Naive B cell (primary cell): ENCODE data around the gene TTLL8. TPM values are rescaled to one million over a fixed set of nuclear protein-coding genes. Genes with fewer than 3 reads are reported as not detected.

Source experiments
- ATAC-seq, 2 donors: fragments of 150-1000 bp; cut with Tn5 transposase; 2 replicates each; pipeline ENCODE4 v1.10.0; 2021; ENCODE audit warnings: low read depth in 2 of 2, mild to moderate bottlenecking in 2 of 2, moderate library complexity in 2 of 2
- DNase-seq: peaks from one replicate; pipeline ENCODE4 v3.0.0; 2022
- H3K27ac Mint-ChIP-seq, 6 donors: one replicate each; pipeline ENCODE4 v1.8.0; 2020 to 2022; ENCODE audit warnings: mild to moderate bottlenecking in 6 of 6, mixed read lengths in 6 of 6, moderate library complexity in 5 of 6, inconsistent platforms in 2 of 6
- H3K27me3 Mint-ChIP-seq, 3 donors: one replicate each; pipeline ENCODE4 v1.8.0; 2021 to 2022; ENCODE audit warnings: mixed read lengths in 3 of 3, mild to moderate bottlenecking in 1 of 3
- H3K36me3 Mint-ChIP-seq, 2 donors: one replicate each; pipeline ENCODE4 v1.8.0; 2020 to 2022; ENCODE audit warnings: mixed read lengths in 2 of 2, inconsistent platforms in 1 of 2, mild to moderate bottlenecking in 1 of 2
- H3K4me1 Mint-ChIP-seq, 3 donors: one replicate each; pipeline ENCODE4 v1.8.0; 2020 to 2022; ENCODE audit warnings: mixed read lengths in 3 of 3, inconsistent platforms in 1 of 3, mild to moderate bottlenecking in 1 of 3, moderate library complexity in 1 of 3
- H3K4me3 Mint-ChIP-seq, 8 donors: one replicate each; pipeline ENCODE4 v1.8.0; 2020 to 2022; ENCODE audit warnings: mild to moderate bottlenecking in 8 of 8, mixed read lengths in 8 of 8, moderate library complexity in 8 of 8, inconsistent platforms in 2 of 8
- H3K9me3 Mint-ChIP-seq, 7 donors: one replicate each; pipeline ENCODE4 v1.8.0; 2020 to 2022; ENCODE audit warnings: mixed read lengths in 7 of 7, mild to moderate bottlenecking in 5 of 7, inconsistent platforms in 2 of 7, moderate library complexity in 1 of 7
- polyA plus RNA-seq, 6 donors: library from polyadenylated mRNA; unstranded; fragments of 300-500 nt; fragmentation: Illumina TruSeq; gene quantifications; one replicate each; pipeline ENCODE4 v1.2.3, GENCODE V29; 2021; ENCODE audit warnings: low read depth in 6 of 6

Gene TTLL8
- polyA plus RNA-seq, 6 donors from 2014 or later = not detected

DNA sequence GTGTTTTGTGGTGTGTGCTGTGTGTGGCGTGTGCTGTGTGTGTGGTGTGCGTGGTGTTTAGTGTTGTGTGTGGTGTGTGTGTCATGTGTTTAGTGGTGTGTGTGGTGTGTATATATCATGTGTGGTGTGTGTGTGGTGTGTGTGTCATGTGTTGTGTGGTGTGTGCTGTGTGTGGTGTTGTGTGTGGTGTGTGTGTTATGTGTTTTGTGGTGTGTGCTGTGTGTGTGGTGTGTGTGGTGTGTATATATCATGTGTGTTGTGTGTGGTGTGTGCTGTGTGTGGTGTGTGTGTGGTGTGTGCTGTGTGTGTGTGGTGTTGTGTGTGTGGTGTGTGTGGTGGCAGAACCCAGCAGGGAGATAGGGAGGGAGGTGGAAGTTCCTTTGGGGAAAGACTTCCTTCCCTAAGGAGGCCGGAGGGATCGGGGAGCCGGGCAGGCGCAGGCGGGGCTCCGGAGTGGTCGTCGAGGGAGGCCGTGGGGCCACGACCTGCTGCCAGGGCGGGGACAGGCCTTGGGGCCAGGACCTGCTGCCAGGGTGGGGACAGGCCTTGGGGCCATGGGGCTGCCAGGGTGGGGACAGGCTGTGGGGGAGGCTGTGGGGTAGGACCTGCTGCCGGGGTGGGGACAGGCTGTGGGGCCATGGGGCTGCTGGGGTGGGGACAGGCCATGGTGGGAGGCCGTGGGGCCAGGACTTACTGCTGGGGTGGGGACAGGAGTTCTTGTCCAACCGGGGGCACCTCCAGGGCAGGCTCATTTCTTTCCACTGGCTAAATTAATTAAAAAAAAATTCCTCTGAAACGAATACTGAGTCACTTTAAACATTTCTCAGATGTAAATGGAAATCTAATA is 82.3 kb downstream of the TTLL8 start:
- Mint-ChIP-seq H3K4me1 (peaks cover 18 to 19% (median 19%) of the 10 kb centered on the region in 3 donors), H3K9me3 (peaks cover 2 to 11% (median 7%) of the 10 kb centered on the region in 7 donors), H3K27me3 (no peaks in the 10 kb centered on the region), H3K4me3 (peak overlapping the region in 7 of 8 donors; percentile 34 to 71 (median 52)), H3K36me3 (peaks cover 8 to 11% of the 10 kb centered on the region in 2 donors), H3K27ac (peak overlapping the region; percentile 50 to 95 (median 85))
- no peak for DNase-seq
- peak; percentile 19 to 21 for ATAC-seq

DNA sequence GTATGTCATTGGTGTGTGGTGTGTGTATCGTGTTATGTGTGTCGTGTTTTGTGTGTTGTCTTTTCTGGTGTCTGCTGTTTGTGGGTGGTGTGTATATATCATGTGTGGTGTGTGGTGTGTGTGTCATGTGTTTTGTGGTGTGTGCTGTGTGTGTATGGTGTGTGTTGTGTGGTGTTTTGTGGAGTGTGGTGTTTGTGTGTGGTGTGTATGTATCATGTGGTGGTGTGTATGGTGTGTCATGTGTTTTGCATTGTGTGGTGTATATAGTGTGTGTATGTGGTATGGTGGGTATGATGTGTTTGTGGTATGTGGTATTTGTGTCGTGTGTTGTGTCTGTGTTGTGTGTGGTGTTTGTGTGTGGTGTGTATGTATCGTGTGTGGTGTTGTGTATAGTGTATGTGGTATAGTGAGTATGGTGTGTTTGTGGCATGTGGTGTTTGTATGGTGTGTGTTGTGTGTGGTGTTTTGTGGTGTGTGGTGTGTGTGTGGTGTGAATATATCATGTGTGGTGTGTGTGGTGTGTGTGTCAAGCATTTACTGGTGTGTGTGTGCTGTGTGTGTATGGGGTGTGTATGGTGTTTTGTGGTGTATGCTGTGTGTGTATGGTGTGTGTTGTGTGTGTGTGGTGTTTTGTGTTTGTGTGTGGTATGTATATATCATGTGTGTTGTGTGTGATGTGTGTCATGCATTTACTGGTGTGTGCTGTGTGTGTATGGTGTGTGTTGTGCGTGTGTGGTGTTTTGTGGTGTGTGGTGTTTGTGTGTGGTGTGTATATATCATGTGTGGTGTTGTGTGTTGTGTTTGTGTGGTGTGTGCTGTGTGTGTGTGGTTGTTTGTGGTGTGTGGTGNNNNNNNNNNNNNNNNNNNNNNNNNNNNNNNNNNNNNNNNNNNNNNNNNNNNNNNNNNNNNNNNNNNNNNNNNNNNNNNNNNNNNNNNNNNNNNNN is 84.8 kb downstream of the TTLL8 start:
- no peaks in the 10 kb centered on the region for H3K36me3 Mint-ChIP-seq

DNA sequence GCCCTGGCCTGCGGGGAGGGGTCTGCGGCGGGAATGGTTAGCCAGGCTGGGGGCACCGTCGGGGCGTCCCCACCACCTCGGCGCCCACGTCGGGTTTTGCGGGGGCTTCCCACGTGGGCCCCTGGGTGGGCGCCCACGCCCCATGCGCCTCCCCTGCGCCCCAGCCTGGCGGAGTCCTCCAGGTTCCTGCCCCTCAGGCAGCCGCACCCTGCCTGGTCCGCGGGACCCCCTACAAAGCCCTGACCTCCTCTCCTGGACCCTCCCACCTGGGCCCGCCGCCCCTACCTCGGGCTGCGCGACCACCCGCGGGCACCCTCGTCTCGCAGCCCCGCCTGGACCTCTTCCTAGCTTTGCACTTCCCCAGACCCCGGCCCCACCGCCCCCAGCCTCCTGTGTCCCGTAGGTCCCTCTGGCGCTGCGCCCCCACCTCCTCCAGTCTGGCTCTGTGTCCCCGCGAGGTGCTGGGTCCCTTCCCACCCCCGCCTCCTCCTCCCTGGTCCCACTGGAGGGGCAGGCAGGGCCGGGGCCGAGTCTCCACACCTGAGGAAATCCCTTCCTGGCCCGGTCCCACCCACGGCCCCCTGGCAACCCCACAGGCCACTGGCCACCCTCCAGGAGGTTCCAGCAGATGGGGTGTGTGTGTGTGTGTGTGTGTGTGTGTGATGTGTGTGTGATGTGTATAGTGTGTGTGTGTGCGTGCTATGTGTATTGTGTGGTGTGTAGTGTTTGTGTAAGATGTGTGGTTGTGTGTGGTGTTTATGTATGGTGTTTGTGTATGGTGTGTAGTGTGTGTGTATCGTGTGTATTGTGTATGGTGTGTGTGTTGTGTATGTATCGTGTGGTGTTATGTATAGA is 85.7 kb downstream of the TTLL8 start:
- no peaks in the 10 kb centered on the region for H3K36me3 Mint-ChIP-seq
- ATAC-seq = no peak
- peaks cover 26 to 33% (median 27%) of the 10 kb centered on the region in 3 donors for H3K4me1 Mint-ChIP-seq
- H3K4me3 Mint-ChIP-seq = no peak overlapping the region
- H3K9me3 Mint-ChIP-seq = no peaks in the 10 kb centered on the region
- H3K27ac Mint-ChIP-seq = no peak overlapping the region
- H3K27me3 Mint-ChIP-seq = peaks cover 0 to 3% (median 0%) of the 10 kb centered on the region in 3 donors
- no peak for DNase-seq

More for the DNA sequence above, 84.8 kb downstream of the TTLL8 start:
- H3K4me3 Mint-ChIP-seq = no peak overlapping the region
- no peak overlapping the region for H3K27ac Mint-ChIP-seq
- H3K9me3 Mint-ChIP-seq = no peaks in the 10 kb centered on the region
- H3K27me3 Mint-ChIP-seq = peaks cover 0 to 3% (median 0%) of the 10 kb centered on the region in 3 donors
- peaks cover 19 to 26% (median 25%) of the 10 kb centered on the region in 3 donors for H3K4me1 Mint-ChIP-seq
- ATAC-seq = no peak
- no peak for DNase-seq

GRCh38 chr22:49971232-49972162 is 86.6 kb downstream of the TTLL8 start:
- H3K4me3 Mint-ChIP-seq = peak overlapping the region; percentile 80 to 91 (median 85)
- no peaks in the 10 kb centered on the region for H3K9me3 Mint-ChIP-seq
- no peaks in the 10 kb centered on the region for H3K36me3 Mint-ChIP-seq
- H3K4me1 Mint-ChIP-seq = peaks cover 29 to 36% (median 29%) of the 10 kb centered on the region in 3 donors
- peak; percentile 20 to 23 for ATAC-seq
- DNase-seq = peak; percentile 27
- H3K27ac Mint-ChIP-seq = peak overlapping the region; percentile 81 to 98 (median 92)
- peaks cover 0 to 3% (median 0%) of the 10 kb centered on the region in 3 donors for H3K27me3 Mint-ChIP-seq

GRCh38 chr22:49970528-49971231 is 87.4 kb downstream of the TTLL8 start:
- ATAC-seq = peak; percentile 76 to 78
- Mint-ChIP-seq H3K4me3 (peak overlapping the region; percentile 80 to 91 (median 85)), H3K27ac (peak overlapping the region; percentile 81 to 98 (median 92)), H3K36me3 (no peaks in the 10 kb centered on the region), H3K27me3 (peaks cover 0 to 3% (median 0%) of the 10 kb centered on the region in 3 donors), H3K9me3 (no peaks in the 10 kb centered on the region), H3K4me1 (peaks cover 29 to 38% (median 30%) of the 10 kb centered on the region in 3 donors)
- DNase-seq = peak; percentile 84

GRCh38 chr22:49969751-49970527 is 88.2 kb downstream of the TTLL8 start:
- H3K27me3 Mint-ChIP-seq = peaks cover 0 to 3% (median 0%) of the 10 kb centered on the region in 3 donors
- H3K4me1 Mint-ChIP-seq = peaks cover 24 to 40% (median 29%) of the 10 kb centered on the region in 3 donors
- H3K27ac Mint-ChIP-seq = peak overlapping the region; percentile 81 to 98 (median 92)
- peak overlapping the region in 6 of 8 donors; percentile 82 to 89 (median 85) for H3K4me3 Mint-ChIP-seq
- no peaks in the 10 kb centered on the region for H3K9me3 Mint-ChIP-seq
- DNase-seq (peak; percentile 21), ATAC-seq (no peak)
- H3K36me3 Mint-ChIP-seq = no peaks in the 10 kb centered on the region

DNA sequence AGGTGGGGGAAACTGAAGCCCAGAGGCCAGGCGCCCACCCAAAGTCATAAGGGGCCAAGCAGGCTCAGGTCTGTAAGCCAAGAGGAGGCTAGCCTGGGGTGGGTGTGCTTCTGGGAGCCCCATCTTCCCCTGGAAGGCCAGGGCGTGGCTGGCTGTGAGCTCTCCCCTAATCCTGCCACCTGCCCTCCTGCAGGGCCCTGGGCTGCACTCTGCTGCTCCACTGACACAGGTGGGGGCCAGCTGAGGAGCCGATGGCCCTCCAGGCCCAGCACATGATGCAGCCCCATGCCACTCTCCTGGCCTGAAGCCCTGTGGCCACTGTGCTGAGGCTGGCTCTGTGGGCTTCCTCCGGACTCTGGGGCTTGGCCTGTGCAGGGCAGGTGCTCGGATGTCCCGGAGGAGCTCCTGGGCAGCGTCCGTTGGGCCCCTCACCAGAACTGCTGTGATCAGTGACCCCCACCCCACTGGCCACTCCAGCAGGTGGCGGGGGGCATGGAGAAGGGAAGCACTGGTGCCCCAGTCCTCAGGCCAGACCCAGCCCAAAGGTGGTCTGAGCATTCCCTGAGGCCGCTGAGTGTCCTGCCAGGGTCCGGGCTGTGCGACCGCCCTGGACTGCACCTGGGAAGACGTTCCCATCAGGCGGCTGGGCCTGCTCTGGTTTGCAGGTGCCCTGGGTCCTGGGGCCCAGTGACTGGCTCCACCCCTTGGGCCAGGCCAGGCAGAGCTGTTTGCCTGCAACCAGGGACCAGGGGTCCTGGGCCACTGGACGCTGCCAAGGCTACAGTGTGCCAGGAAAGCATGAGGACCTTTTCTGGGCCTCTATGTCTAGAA is 89.1 kb downstream of the TTLL8 start:
- H3K27ac Mint-ChIP-seq = peak overlapping the region; percentile 16 to 91 (median 60)
- H3K9me3 Mint-ChIP-seq = no peaks in the 10 kb centered on the region
- DNase-seq (peak; percentile 20), ATAC-seq (no peak)
- peak overlapping the region in 2 of 8 donors; percentile 16 to 97 for H3K4me3 Mint-ChIP-seq
- no peaks in the 10 kb centered on the region for H3K36me3 Mint-ChIP-seq
- H3K27me3 Mint-ChIP-seq = peaks cover 0 to 3% (median 0%) of the 10 kb centered on the region in 3 donors
- peaks cover 27 to 49% (median 36%) of the 10 kb centered on the region in 3 donors for H3K4me1 Mint-ChIP-seq

Other genes starting within 250 kb of the TTLL8 start
- 1 to 10 TPM in 5 of 6 donors, under 1 TPM in 1; 0.23 to 3.0 (median 1.8) TPM for gene BRD1, start 230.4 kb downstream of the TTLL8 start, polyA plus RNA-seq
- gene ZBED4, start 204.5 kb downstream of the TTLL8 start, polyA plus RNA-seq = 10 to 100 TPM in 1 of 6 donors, 1 to 10 TPM in 5; 3.8 to 10.3 (median 6.1) TPM
- 10 to 100 TPM; 10.1 to 17.5 (median 13.0) TPM for gene ALG12, start 139.9 kb downstream of the TTLL8 start, polyA plus RNA-seq
- 10 to 100 TPM; 21.9 to 33.8 (median 28.0) TPM for gene CRELD2, start 139.7 kb downstream of the TTLL8 start, polyA plus RNA-seq
- 10 to 100 TPM; 46.7 to 60.7 (median 55.0) TPM for gene PIM3, start 97.5 kb downstream of the TTLL8 start, polyA plus RNA-seq
- not detected for gene IL17REL, start 45.5 kb downstream of the TTLL8 start, polyA plus RNA-seq
- gene MLC1, start 27.1 kb upstream of the TTLL8 start, polyA plus RNA-seq = under 1 TPM in 3 of 6 donors, not detected in 3; 0.09 to 0.44 (median 0.15) TPM
- gene MOV10L1, start 31.7 kb upstream of the TTLL8 start, polyA plus RNA-seq = not detected
- gene PANX2, start 112.4 kb upstream of the TTLL8 start, polyA plus RNA-seq = under 1 TPM in 1 of 6 donors, not detected in 5; 0.08 TPM
- gene TRABD, start 127.6 kb upstream of the TTLL8 start, polyA plus RNA-seq = 10 to 100 TPM in 5 of 6 donors, 1 to 10 TPM in 1; 9.4 to 22.6 (median 15.1) TPM
- gene SELENOO, start 142.7 kb upstream of the TTLL8 start, polyA plus RNA-seq = 1 to 10 TPM; 2.9 to 6.8 (median 5.2) TPM
- gene TUBGCP6, start 186.7 kb upstream of the TTLL8 start, polyA plus RNA-seq = 10 to 100 TPM; 11.6 to 23.2 (median 14.2) TPM
- 1 to 10 TPM; 4.6 to 8.2 (median 6.3) TPM for gene HDAC10, start 193.0 kb upstream of the TTLL8 start, polyA plus RNA-seq
- under 1 TPM in 5 of 6 donors, not detected in 1; 0.04 to 0.19 (median 0.09) TPM for gene MAPK12, start 203.4 kb upstream of the TTLL8 start, polyA plus RNA-seq
- gene MAPK11, start 212.1 kb upstream of the TTLL8 start, polyA plus RNA-seq = under 1 TPM in 3 of 6 donors, not detected in 3; 0.17 to 0.21 (median 0.19) TPM
- 1 to 10 TPM in 2 of 6 donors, under 1 TPM in 3, not detected in 1; 0.46 to 1.1 (median 0.66) TPM for gene PLXNB2, start 249.3 kb upstream of the TTLL8 start, polyA plus RNA-seq